Activated CD4-positive, alpha-beta T cell treated with anti-CD3 and anti-CD28 coated beads for 24 hours (primary cell): Measurements from ENCODE around the gene SMIM20.
"Not testable (repeated sequence)": the region's sequence is repeated elsewhere in the genome, so short reads cannot be mapped to it uniquely, and the experiment has no call there.

Experiments used
- DNase-seq, 2 donors: peaks; one replicate each; pipeline ENCODE4 v3.0.0-alpha.2; 2020; ENCODE audit warnings: low read depth in 2 of 2

SMIM20 gene

GRCh38 chr4:25913851-25914669, at the start of gene SMIM20:
SMIM20 (plus strand) TSS chr4:25914220; CDS start chr4:25914314, 94 bp downstream.
- peak; percentile 75 to 76 for DNase-seq

- DNase-seq, result no peak
Observed at GRCh38 chr4:25865586-25865985, 48.4 kb upstream of the SMIM20 start.

GRCh38 chr4:25866401-25866800, 47.6 kb upstream of the SMIM20 start:
- not testable (repeated sequence) for DNase-seq

GRCh38 chr4:25867781-25868294, 46.2 kb upstream of the SMIM20 start:
- DNase-seq, result no peak

GRCh38 chr4:25870081-25870480, 43.9 kb upstream of the SMIM20 start:
- no peak for DNase-seq

GRCh38 chr4:25872851-25873631, 41.0 kb upstream of the SMIM20 start:
- no peak for DNase-seq

GRCh38 chr4:25873632-25874129, 40.3 kb upstream of the SMIM20 start:
- no peak for DNase-seq

- no peak for DNase-seq
Observed at GRCh38 chr4:25874655-25875054, 39.4 kb upstream of the SMIM20 start.

GRCh38 chr4:25875281-25875745, 38.7 kb upstream of the SMIM20 start:
- DNase-seq, result no peak

- DNase-seq, result no peak
Observed at GRCh38 chr4:25878676-25879075, 35.3 kb upstream of the SMIM20 start.

GRCh38 chr4:25879091-25879584, 34.9 kb upstream of the SMIM20 start:
- DNase-seq, result no peak

- DNase-seq, result no peak
Observed at GRCh38 chr4:25879587-25879986, 34.4 kb upstream of the SMIM20 start.

- DNase-seq, result no peak
Observed at GRCh38 chr4:25879991-25880651, 33.9 kb upstream of the SMIM20 start.

GRCh38 chr4:25881193-25881592, 32.8 kb upstream of the SMIM20 start:
- DNase-seq, result no peak

GRCh38 chr4:25882226-25882625, 31.8 kb upstream of the SMIM20 start:
- DNase-seq, result no peak

- DNase-seq, result no peak
Observed at GRCh38 chr4:25883565-25883964, 30.5 kb upstream of the SMIM20 start.

GRCh38 chr4:25884031-25884782, 29.8 kb upstream of the SMIM20 start:
- no peak for DNase-seq

- no peak for DNase-seq
Observed at GRCh38 chr4:25888781-25889180, 25.2 kb upstream of the SMIM20 start.

- no peak for DNase-seq
Observed at GRCh38 chr4:25889589-25890503, 24.2 kb upstream of the SMIM20 start.
